Aorta (tissue), 5 donors: ENCODE results near the gene PPP2R5E. TPM values are rescaled to one million over a fixed set of nuclear protein-coding genes. Genes with fewer than 3 reads are reported as not detected.
A peak's percentile ranks its signal among the peaks of the same experiment; 100 is the strongest.
"Not testable (repeated sequence)": the region's sequence is repeated elsewhere in the genome, so short reads cannot be mapped to it uniquely, and the experiment has no call there.

ENCODE experiments used
- ATAC-seq: fragments of 200-7000 bp; cut with Tn5 transposase; one replicate; pipeline ENCODE4 v1.9.1; 2022; ENCODE audit warnings: moderate library complexity; ENCODE audit not compliant: low FRiP score
- DNase-seq, 2 donors: peaks; one replicate each; pipeline ENCODE4 v3.0.0-alpha.2; 2020
- H3K27ac ChIP-seq, 2 donors: one replicate each; pipeline ENCODE4 v1.5.1; 2013; ENCODE audit warnings: low read length in 2 of 2, mild to moderate bottlenecking in 2 of 2, moderate library complexity in 2 of 2, control low read depth in 1 of 2, inconsistent platforms in 1 of 2, low read depth in 1 of 2
- H3K27me3 ChIP-seq, 2 donors: one replicate each; pipeline ENCODE4 v1.6.1; 2013; ENCODE audit warnings: control low read depth in 1 of 2, low read length in 1 of 2, mild to moderate bottlenecking in 1 of 2, moderate library complexity in 1 of 2; ENCODE audit not compliant: insufficient read depth in 2 of 2, control insufficient read depth in 1 of 2
- H3K36me3 ChIP-seq, 2 donors: one replicate each; pipeline ENCODE4 v1.6.1; 2013; ENCODE audit warnings: control low read depth in 1 of 2, low read length in 1 of 2, mild to moderate bottlenecking in 1 of 2; ENCODE audit not compliant: insufficient read depth in 2 of 2, control insufficient read depth in 1 of 2
- H3K4me1 ChIP-seq, 2 donors: one replicate each; pipeline ENCODE4 v1.6.1; 2013; ENCODE audit warnings: low read length in 2 of 2, control low read depth in 1 of 2, mild to moderate bottlenecking in 1 of 2, moderate library complexity in 1 of 2; ENCODE audit not compliant: insufficient read depth in 2 of 2, control insufficient read depth in 1 of 2
- H3K4me3 ChIP-seq, 2 donors: one replicate each; pipeline ENCODE4 v1.5.1; 2013; ENCODE audit warnings: low read length in 2 of 2, control low read depth in 1 of 2, mild to moderate bottlenecking in 1 of 2
- H3K9me3 ChIP-seq: one replicate; pipeline ENCODE4 v1.6.1; 2013; ENCODE audit warnings: mild to moderate bottlenecking, low read length; ENCODE audit not compliant: control insufficient read depth
- WGBS, 2 donors: extraction: QIAGEN DNeasy Blood & Tissue Kit; methylation state at CpG; one replicate each; pipeline ENCODE4 v1.1.7; 2013; 5-methylcytosine and 5-hydroxymethylcytosine counted together
- intact Hi-C, 2 donors: fragments of 100-400 bp; cut with DNase I; formaldehyde crosslinking; loops; one replicate each; pipeline versions ENCODE4 v1.14.2 to v1.15.0; 2022
- long read RNA-seq, 2 donors: library from polyadenylated mRNA; unstranded; transcript quantifications; one replicate each; pipeline ENCODE4 v2.0.0, GENCODE V29; 2020 to 2021
- polyA plus RNA-seq, 2 donors: library from polyadenylated mRNA; stranded (reverse); fragments of 200-250 nt; gene quantifications; one replicate each; pipeline ENCODE4 v1.2.3, GENCODE V29; 2013
- total RNA-seq, 2 donors: library from RNA; stranded (reverse); fragmentation: NEBNext Ultra II Directional; extraction: Animal tissue kit (Norgen Biotek cat#: 25700); gene quantifications; one replicate each; pipeline ENCODE4 v1.2.1, GENCODE V29; 2021
- donor health status: healthy with polysubstance abuse.
- donor health status: Bipolar disorder and iron deficiency.
- donor health status: DM: no; HTN: no; CAD: no.
- donor health status: DM: no; HTN: no; CAD: no.
- donor health status: DM: yes; HTN: yes; CAD: no.

The PPP2R5E gene
- total RNA-seq (10 to 100 TPM; 35.5 to 42.1 TPM), polyA plus RNA-seq (10 to 100 TPM; 11.0 to 14.7 TPM)
- long read RNA-seq, donor 1, full-length matches to known transcripts: 35 of 112 reads
- long read RNA-seq, donor 1, partial matches to known transcripts: 47 of 112 reads
- long read RNA-seq, donor 1, other reads (novel, unspliced or antisense): 30 of 112 reads
- long read RNA-seq, donor 2, full-length matches to known transcripts: 15 of 40 reads
- long read RNA-seq, donor 2, partial matches to known transcripts: 7 of 40 reads
- long read RNA-seq, donor 2, other reads (novel, unspliced or antisense): 18 of 40 reads

- ATAC-seq (peak; percentile 100), DNase-seq (peak; percentile 99)
- Histone ChIP-seq H3K4me1 (peaks cover 0 to 2% of the 10 kb centered on the region in 2 donors), H3K27me3 (no peaks in the 10 kb centered on the region), H3K4me3 (peak within 1 kb of the TSS; percentile 77 to 87), H3K27ac (peak within 1 kb of the TSS; percentile 17 to 81), H3K9me3 (no peaks in the 10 kb centered on the region), H3K36me3 (no peaks in the 10 kb centered on the region)
- WGBS, 2 donors: 0 to 1% methylated on average over 71 to 78 of the region's 78 CpGs
- intact Hi-C loops: loop anchor here (2.0 to 10.0 kb wide), 8 partner anchors 41 to 156 kb away; partner anchors contain the start of gene WDR89 (in 1 of the 2)
Measured at GRCh38 chr14:63543000-63543825, at the start of gene PPP2R5E. Gene PPP2R5E, minus strand, starts transcription at chr14:63543377. Its CDS starts 3,692 bp downstream, at chr14:63539685.

- H3K9me3 ChIP-seq, H3K36me3 ChIP-seq, intact Hi-C loops, H3K4me3 ChIP-seq, ATAC-seq, H3K27me3 ChIP-seq, H3K27ac ChIP-seq, H3K4me1 ChIP-seq, DNase-seq: not testable (repeated sequence)
- WGBS, 2 donors: 75 to 77% methylated on average over 8 of the region's 8 CpGs
Measured at GRCh38 chr14:63583046-63583445, 39.9 kb upstream of the PPP2R5E start.

GRCh38 chr14:63581491-63581890, 38.3 kb upstream of the PPP2R5E start:
- 31 to 34% methylated on average over 4 of the region's 4 CpGs for WGBS, 2 donors
- intact Hi-C loops: no loop called here
- no peak overlapping the region for H3K4me3 ChIP-seq

GRCh38 chr14:63578300-63578699, 35.1 kb upstream of the PPP2R5E start:
- Histone ChIP-seq H3K9me3 (no peaks in the 10 kb centered on the region), H3K27ac (no peak overlapping the region), H3K27me3 (no peaks in the 10 kb centered on the region), H3K4me3 (no peak overlapping the region), H3K36me3 (no peaks in the 10 kb centered on the region), H3K4me1 (no peaks in the 10 kb centered on the region)
- intact Hi-C loops: no loop called here
- no peak for ATAC-seq
- 88 to 100% methylated on average over 1 of the region's 1 CpG for WGBS, 2 donors
- no peak for DNase-seq

More at GRCh38 chr14:63581491-63581890, 38.3 kb upstream of the PPP2R5E start:
- no peaks in the 10 kb centered on the region for H3K36me3 ChIP-seq
- H3K9me3 ChIP-seq: no peaks in the 10 kb centered on the region
- H3K4me1 ChIP-seq: no peaks in the 10 kb centered on the region
- H3K27me3 ChIP-seq: no peaks in the 10 kb centered on the region
- no peak for ATAC-seq
- DNase-seq: no peak
- no peak overlapping the region for H3K27ac ChIP-seq

- ATAC-seq (no peak), DNase-seq (no peak)
- intact Hi-C loops: no loop called here
Measured at GRCh38 chr14:63573581-63573980, 30.4 kb upstream of the PPP2R5E start.

GRCh38 chr14:63565448-63565847, 22.3 kb upstream of the PPP2R5E start:
- Histone ChIP-seq H3K4me1 (no peaks in the 10 kb centered on the region), H3K27ac (no peak overlapping the region), H3K27me3 (no peaks in the 10 kb centered on the region), H3K4me3 (no peak overlapping the region), H3K36me3 (no peaks in the 10 kb centered on the region), H3K9me3 (no peaks in the 10 kb centered on the region)
- ATAC-seq (no peak), DNase-seq (no peak)
- 92 to 93% methylated on average over 3 of the region's 3 CpGs for WGBS, 2 donors
- intact Hi-C loops: no loop called here

More at GRCh38 chr14:63573581-63573980, 30.4 kb upstream of the PPP2R5E start:
- Histone ChIP-seq H3K27ac (no peak overlapping the region), H3K4me1 (no peaks in the 10 kb centered on the region), H3K9me3 (no peaks in the 10 kb centered on the region), H3K4me3 (no peak overlapping the region), H3K27me3 (no peaks in the 10 kb centered on the region), H3K36me3 (no peaks in the 10 kb centered on the region)
- 72 to 77% methylated on average over 4 of the region's 4 CpGs for WGBS, 2 donors

- Histone ChIP-seq H3K4me1 (no peaks in the 10 kb centered on the region), H3K27me3 (no peaks in the 10 kb centered on the region), H3K4me3 (no peak overlapping the region), H3K36me3 (no peaks in the 10 kb centered on the region), H3K9me3 (no peaks in the 10 kb centered on the region), H3K27ac (no peak overlapping the region)
- DNase-seq (peak in 1 of 2 donors; percentile 49), ATAC-seq (no peak)
- intact Hi-C loops: no loop called here
- WGBS, 2 donors: 19 to 25% methylated on average over 1 of the region's 1 CpG
Measured at GRCh38 chr14:63564318-63564717, 21.1 kb upstream of the PPP2R5E start.

- ATAC-seq (no peak), DNase-seq (no peak)
- Histone ChIP-seq H3K27me3 (no peaks in the 10 kb centered on the region), H3K4me3 (no peak overlapping the region), H3K4me1 (no peaks in the 10 kb centered on the region), H3K36me3 (no peaks in the 10 kb centered on the region), H3K9me3 (no peaks in the 10 kb centered on the region), H3K27ac (no peak overlapping the region)
- intact Hi-C loops: no loop called here
- WGBS, 2 donors: 68 to 72% methylated on average over 7 of the region's 7 CpGs
Measured at GRCh38 chr14:63563370-63564026, 20.3 kb upstream of the PPP2R5E start.
